Measurements from ENCODE around the gene OR2H1. TPM values are rescaled to one million over a fixed set of nuclear protein-coding genes. Genes with fewer than 3 reads are reported as not detected.
"Not testable (repeated sequence)": the region's sequence is repeated elsewhere in the genome, so short reads cannot be mapped to it uniquely, and the experiment has no call there.

The OR2H1 gene
- not detected in 2 replicates for total RNA-seq (2014; rRNA removed)
- not detected for polyA plus RNA-seq (2012)

DNA sequence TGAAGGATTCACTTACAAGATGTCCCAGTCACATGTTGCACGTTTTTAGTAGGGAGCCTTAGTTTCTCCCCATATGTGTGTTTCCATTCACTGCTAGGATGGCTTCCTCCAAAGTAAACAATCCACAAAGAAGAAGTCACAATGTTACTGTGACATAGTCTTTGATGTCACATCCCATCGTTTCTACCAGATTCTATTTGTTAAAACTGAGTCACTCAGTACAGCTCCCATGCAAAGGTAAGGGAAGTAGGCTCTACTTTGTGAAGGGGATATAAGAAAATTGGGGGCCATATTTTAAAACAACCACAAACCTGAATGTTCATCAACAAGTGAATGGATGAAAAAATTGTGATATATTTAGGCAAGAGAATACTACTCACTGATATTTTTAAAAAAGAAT is at the start of gene OR2H1, which contains the start of gene OR11A1:
Gene OR2H1, plus strand, starts transcription at position 185 of the 400 bp plus-strand sequence. CDS start 4,615 bp downstream, outside the sequence.
Gene OR11A1, minus strand, starts transcription at position 101 of the 400 bp plus-strand sequence. CDS start 29,430 bp downstream, outside the sequence.
- no peak for DNase-seq (ENCODE audit: low read depth)

DNA sequence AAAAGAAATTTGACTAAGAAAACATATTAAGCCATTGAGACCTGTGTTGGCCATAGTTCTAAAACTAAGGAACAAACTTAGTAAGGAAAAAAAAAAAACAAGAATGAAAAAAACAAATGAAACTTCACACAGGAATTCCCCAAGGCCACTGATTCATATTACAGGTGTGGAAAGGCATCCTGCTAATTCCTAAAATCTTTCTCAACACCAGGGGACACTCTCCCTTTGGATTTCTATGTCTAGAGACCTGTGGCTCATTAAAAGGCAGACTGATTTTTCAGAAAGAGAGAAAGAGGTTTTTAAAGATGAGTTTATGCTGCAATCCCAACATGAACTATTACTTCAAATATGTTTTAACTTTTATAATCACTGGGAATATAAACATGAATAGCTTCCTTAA is 42.4 kb upstream of the OR2H1 start, which contains the start of gene OR12D1:
Gene OR12D1, plus strand, starts transcription at position 341 of the 400 bp plus-strand sequence.
- no peak for DNase-seq (ENCODE audit: low read depth)

DNA sequence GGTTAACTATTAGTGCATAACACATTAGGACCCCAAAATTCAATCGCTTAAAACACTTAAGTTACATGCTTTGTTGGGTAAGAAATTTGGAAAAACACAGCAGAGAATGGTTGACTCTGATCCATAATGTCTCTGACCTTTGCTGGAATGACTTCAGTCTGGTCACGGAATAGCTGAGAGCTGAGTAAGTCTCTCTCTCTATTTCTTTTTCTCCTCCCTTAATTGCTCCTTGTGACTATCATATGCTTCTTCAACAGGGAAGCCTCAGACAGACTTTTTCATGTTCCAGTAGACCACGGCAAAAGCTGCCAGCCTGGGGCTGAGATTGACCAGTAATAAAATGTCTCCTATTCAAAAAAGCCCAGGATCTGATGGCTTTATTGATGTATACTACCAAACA is 37.4 kb upstream of the OR2H1 start:
- no peak for DNase-seq (ENCODE audit: low read depth)

DNA sequence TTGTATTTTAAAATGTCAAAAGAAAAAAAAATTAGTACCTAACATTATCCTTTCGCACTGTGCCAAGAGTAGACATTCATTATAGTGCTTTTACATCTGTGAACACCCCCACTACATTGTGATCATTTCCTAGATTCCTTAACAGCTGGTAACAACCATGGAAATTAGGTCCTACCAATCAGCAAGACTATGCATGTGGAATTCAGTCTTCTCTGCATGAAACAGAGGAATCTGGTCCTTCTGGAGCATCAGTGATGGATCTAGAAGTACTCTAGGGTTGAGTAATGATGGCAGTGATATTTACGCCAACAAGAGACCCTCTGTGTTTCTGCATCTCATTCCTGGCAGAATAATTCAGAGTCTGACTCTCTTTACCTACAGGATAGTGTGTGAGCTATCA is 32.8 kb upstream of the OR2H1 start:
- no peak for DNase-seq (ENCODE audit: low read depth)

- no peak for DNase-seq (ENCODE audit: low read depth)
Measured at GRCh38 chr6:29424575-29424974, 32.4 kb upstream of the OR2H1 start.

GRCh38 chr6:29425075-29425474 is 31.9 kb upstream of the OR2H1 start:
- no peak for DNase-seq (ENCODE audit: low read depth)

DNA sequence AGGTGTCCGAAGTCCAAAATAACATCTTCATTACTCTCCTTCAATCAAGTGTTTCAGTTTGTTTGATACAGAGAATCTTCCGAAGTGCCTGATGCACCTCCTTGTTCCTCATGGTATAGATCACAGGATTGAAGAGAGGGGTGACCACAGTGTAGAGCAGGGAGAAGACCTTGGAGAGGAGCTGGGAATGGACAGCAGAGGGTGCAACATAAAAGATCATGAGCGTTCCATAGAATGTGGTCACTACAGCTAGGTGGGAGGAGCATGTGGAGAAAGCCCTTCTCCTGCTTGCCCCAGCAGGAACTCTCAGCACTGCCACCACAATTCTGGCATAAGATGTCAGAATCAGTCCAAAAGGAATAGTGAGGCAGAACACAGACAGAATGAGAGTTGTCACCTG is 30.3 kb upstream of the OR2H1 start:
- DNase-seq (ENCODE audit: low read depth) = no peak

DNA sequence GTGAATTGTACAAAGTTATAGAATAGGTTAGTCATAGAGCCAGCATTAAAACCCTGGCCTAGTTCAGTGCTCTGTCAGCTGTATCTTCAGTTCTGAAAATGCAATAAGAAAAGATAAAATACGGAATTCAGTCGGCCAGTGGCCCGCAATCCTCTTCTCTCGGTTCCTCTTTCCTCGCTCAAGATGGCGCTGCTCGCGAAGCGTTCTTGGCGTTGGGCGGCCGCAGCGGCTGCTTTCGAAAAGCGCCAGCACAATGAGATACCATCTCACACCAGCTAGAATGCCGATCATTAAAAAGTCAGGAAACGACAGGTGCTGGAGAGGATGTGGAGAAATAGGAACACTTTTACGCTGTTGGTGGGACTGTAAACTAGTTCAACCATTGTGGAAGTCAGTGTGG is 20.2 kb upstream of the OR2H1 start:
- not testable (repeated sequence) for DNase-seq (ENCODE audit: low read depth)

- no peak for DNase-seq (ENCODE audit: low read depth)
Measured at GRCh38 chr6:29439006-29439405, 17.9 kb upstream of the OR2H1 start, which contains the start of gene OR10C1. TSS of gene OR10C1 (plus strand) at chr6:29439306. CDS start at chr6:29440016, 710 bp downstream.

DNA sequence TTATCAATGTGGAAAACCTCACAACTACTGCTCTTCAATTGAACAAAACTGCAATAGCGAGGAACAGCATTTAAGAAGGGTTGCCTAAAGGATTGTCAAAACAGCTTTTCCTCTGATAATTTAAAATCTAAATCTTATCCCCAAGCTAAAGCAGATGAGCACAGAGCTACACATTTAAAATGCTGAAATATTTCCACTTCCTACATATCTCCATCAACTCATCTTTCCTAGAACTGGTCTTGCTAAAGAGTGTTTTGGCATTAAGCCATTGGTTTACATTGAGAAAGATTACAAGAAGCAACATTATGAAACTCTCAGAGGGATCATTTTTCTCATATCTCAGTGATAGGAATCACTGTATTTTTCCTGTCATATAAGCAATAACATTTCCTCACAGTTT is 14.2 kb upstream of the OR2H1 start:
- no peak for DNase-seq (ENCODE audit: low read depth)

- DNase-seq (ENCODE audit: low read depth) = not testable (repeated sequence)
Measured at GRCh38 chr6:29444031-29444430, 12.9 kb upstream of the OR2H1 start.

DNA sequence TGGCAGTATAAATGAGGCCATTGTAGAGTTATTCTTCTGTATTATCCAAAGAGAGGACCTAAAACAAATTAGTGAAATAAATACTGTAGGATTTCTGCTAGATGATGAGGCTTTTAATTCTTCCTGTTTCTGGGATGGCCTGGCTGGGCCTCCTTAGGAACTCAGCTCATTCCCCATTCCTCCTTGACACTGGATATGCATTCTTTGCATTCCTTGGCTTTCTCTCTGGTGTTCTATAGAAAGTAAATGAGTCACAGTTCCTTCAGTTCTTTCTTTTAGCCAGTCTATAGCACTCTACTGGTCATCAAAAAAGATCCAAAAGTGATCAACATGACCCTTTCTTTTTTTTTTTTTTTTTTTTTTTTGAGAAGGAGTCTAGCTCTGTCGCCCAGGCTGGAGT is 9.3 kb upstream of the OR2H1 start:
- no peak for DNase-seq (ENCODE audit: low read depth)

DNA sequence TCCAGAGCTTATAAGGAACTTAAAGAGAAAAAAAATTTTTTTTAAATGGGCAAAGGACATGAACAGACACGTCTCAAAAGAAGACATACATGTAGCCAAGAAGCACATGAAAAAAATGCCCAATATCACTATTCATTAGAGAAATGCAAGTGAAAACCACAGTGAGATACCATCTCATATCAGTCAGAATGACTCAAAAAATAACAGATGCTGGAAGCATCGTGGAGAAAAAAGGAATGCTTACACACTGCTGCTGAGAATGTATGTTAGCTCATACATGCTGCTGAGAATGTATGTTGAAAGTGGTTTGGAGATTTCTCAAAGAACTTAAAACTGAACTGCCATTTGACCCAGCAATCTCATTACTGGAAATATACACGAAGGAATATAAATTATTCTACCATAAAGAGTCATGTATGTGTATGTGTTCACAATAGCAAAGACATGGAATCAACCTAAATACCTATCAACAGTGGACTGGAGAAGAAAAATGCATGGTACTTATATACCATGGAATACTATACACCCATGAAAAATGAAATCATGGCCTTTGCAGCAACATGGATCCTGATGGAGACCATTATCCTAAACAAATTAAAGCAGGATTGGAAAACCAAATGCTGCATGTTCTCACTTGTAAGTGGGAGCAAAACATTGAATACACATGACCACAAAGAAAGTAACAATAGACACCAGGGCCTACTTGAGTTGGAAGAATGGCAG is 5.3 kb upstream of the OR2H1 start:
- no peak for DNase-seq (ENCODE audit: low read depth)

DNA sequence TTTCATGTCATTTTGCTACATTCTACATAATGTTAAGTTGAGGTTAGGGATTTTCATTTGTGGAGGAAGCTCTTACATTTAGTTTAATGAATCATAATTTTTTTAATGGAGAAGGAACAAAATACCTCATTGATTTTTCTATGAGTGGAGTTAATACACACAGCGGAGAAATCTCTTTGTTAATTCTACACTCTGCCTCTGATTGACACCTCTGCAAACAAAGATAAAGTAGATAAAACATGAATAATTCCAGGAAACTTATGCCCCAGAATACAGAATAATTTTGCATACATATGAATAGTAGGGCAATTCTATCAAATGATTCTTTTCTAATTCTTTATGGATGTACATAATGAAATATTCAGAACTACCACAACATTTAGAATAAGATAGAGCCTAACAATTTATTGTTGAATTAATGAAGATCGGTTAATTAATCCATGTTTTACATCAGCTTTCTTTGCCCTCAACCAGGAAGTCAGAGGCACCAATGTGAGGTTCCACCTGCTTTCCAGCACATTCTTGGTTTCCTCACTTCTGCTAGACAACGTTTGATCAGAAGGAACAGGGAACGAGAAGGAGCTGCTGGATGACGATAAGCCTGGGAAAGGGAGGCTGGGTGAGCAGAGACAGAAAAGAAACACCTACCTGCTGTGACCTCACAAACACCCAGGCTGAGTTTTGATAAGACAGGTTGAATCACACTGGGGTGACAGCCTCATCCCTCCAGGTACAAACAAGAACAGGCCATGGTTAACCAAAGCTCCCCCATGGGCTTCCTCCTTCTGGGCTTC is 4.3 kb downstream of the OR2H1 start:
- no peak for DNase-seq (ENCODE audit: low read depth)

- no peak for DNase-seq (ENCODE audit: low read depth)
Measured at GRCh38 chr6:29462022-29462421, 5.1 kb downstream of the OR2H1 start.

GRCh38 chr6:29465279-29465678 is 8.3 kb downstream of the OR2H1 start:
- DNase-seq (ENCODE audit: low read depth) = no peak

GRCh38 chr6:29465801-29466200 is 8.8 kb downstream of the OR2H1 start:
- DNase-seq (ENCODE audit: low read depth) = no peak

- DNase-seq (ENCODE audit: low read depth) = no peak
Measured at GRCh38 chr6:29466241-29466640, 9.3 kb downstream of the OR2H1 start.

DNA sequence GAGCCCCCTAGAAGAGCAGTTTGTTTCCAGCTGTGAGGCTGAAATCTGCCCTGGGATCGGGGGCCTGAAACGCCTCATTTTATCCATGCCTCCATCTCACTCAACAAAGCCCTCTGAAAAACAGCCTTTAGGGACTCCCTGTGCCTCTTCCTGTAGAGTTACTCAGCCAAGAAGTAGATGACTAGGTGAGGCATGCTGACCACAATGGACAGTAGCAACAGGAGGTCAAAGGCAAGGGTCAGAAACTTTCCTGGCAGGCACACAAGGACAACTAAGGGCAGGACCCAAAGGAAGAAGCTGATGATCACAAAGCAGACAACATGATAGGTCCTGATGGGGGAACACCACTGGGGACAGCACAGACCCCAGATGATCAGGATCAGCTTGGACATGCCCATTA is 18.0 kb downstream of the OR2H1 start:
- DNase-seq (ENCODE audit: low read depth) = no peak

DNA sequence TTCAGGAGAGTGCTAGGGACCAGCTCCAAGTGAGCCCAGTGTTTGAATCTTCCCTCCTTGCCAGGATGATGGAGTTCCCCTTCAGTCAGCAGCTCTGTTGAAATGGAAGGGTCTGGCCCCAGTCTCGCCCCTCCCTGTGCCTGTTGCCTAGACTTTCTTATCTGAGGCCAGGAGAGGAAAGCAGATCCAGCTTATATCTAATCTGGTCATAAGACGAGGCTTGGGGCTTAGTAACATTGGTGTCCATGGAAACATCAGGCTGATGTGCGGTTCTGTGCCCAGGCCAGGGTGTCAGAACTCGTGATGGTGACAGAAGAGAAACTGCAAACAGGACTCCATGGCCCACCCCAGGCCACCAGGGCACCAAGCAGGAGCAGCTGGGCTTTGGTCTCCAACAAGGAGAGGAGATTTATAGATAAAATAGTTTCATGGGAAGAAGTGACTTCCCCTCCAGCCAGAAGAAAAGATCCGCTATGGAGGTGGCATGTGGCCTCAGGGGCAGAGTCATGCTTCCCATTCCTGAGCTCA is 21.0 kb downstream of the OR2H1 start:
- no peak for DNase-seq (ENCODE audit: low read depth)

GRCh38 chr6:29478740-29479139 is 21.8 kb downstream of the OR2H1 start:
- no peak for DNase-seq (ENCODE audit: low read depth)

- DNase-seq (ENCODE audit: low read depth) = no peak
Measured at GRCh38 chr6:29479560-29479959, 22.6 kb downstream of the OR2H1 start.
